ENCODE data around the gene UGT1A8.

The UGT1A8 gene

GRCh38 chr2:233689501-233689900 is 72.1 kb downstream of the UGT1A8 start:
- no peak for DNase-seq (ENCODE audit: low spot score)
- no peak for TF ChIP-seq CTCF (IDR thresholded peaks at IDR 0.05; ENCODE audit: extremely low read depth, missing control alignments)

- no peak for TF ChIP-seq CTCF (IDR thresholded peaks at IDR 0.05; ENCODE audit: extremely low read depth, missing control alignments)
- no peak for DNase-seq (ENCODE audit: low spot score)
Observed at GRCh38 chr2:233690444-233690843, 73.0 kb downstream of the UGT1A8 start.

- no peak for DNase-seq (ENCODE audit: low spot score)
- TF ChIP-seq CTCF (IDR thresholded peaks at IDR 0.05; ENCODE audit: extremely low read depth, missing control alignments) = no peak
Observed at GRCh38 chr2:233691443-233692433, 74.3 kb downstream of the UGT1A8 start.

- no peak for DNase-seq (ENCODE audit: low spot score)
Observed at GRCh38 chr2:233692648-233693047, 75.2 kb downstream of the UGT1A8 start, which contains the start of gene UGT1A6. UGT1A6 (plus strand) TSS chr2:233692890; CDS start chr2:233693005, 115 bp downstream.

GRCh38 chr2:233693963-233694362 is 76.5 kb downstream of the UGT1A8 start:
- no peak for DNase-seq (ENCODE audit: low spot score)
- TF ChIP-seq CTCF (IDR thresholded peaks at IDR 0.05; ENCODE audit: extremely low read depth, missing control alignments) = no peak

More at GRCh38 chr2:233692648-233693047, 75.2 kb downstream of the UGT1A8 start, which contains the start of gene UGT1A6:
- no peak for TF ChIP-seq CTCF (IDR thresholded peaks at IDR 0.05; ENCODE audit: extremely low read depth, missing control alignments)

- no peak for TF ChIP-seq CTCF (IDR thresholded peaks at IDR 0.05; ENCODE audit: extremely low read depth, missing control alignments)
- no peak for DNase-seq (ENCODE audit: low spot score)
Observed at GRCh38 chr2:233698740-233699139, 81.3 kb downstream of the UGT1A8 start.

GRCh38 chr2:233699424-233700027 is 82.1 kb downstream of the UGT1A8 start:
- no peak for DNase-seq (ENCODE audit: low spot score)
- no peak for TF ChIP-seq CTCF (IDR thresholded peaks at IDR 0.05; ENCODE audit: extremely low read depth, missing control alignments)
